SJSA1 (cell line): Measurements from ENCODE around the gene MAPKAP1. TPM values are rescaled to one million over a fixed set of nuclear protein-coding genes. Genes with fewer than 3 reads are reported as not detected.

ENCODE experiments used
- DNase-seq, 2 experiments: peaks; one replicate each; pipeline ENCODE4 v3.0.0-alpha.2; 2015 to 2020; ENCODE audit warnings: low spot score in 2 of 2, low read depth in 1 of 2
- H3K27ac ChIP-seq: fragments of 250-450 bp; sonication (Bioruptor Pico); 2 replicates; pipeline ENCODE4 v1.5.1; 2020; ENCODE audit warnings: mild to moderate bottlenecking, moderate library complexity
- H3K27me3 ChIP-seq: fragments of 250-450 bp; sonication (Bioruptor Pico); replicated peaks from 2 replicates; pipeline ENCODE4 v1.5.1; 2020; ENCODE audit warnings: mild to moderate bottlenecking, moderate library complexity
- H3K36me3 ChIP-seq: fragments of 250-450 bp; sonication (Bioruptor Pico); 2 replicates; pipeline ENCODE4 v1.5.1; 2020; ENCODE audit warnings: mild to moderate bottlenecking
- H3K4me1 ChIP-seq: fragments of 250-450 bp; sonication (Bioruptor Pico); replicated peaks from 2 replicates; pipeline ENCODE4 v1.6.1; 2021; ENCODE audit warnings: mild to moderate bottlenecking
- H3K4me3 ChIP-seq: fragments of 250-450 bp; sonication (Bioruptor Pico); 2 replicates; pipeline ENCODE4 v1.5.1; 2020; ENCODE audit warnings: mild to moderate bottlenecking
- H3K9me3 ChIP-seq: fragments of 250-450 bp; sonication (Bioruptor Pico); replicated peaks from 2 replicates; pipeline ENCODE4 v1.5.1; 2020; ENCODE audit warnings: mild to moderate bottlenecking
- total RNA-seq: library from RNA; depleted of rRNA; stranded (reverse); fragments of >200 nt; shearing (Covaris generic); gene quantifications from 2 replicates; pipeline ENCODE4 v1.2.3, GENCODE V29; 2014

Gene MAPKAP1
- total RNA-seq, 1 experiment from 2014 or later: 76.2 TPM

- no peak for DNase-seq
- H3K36me3 ChIP-seq: no peaks in the 10 kb centered on the region
- no peaks in the 10 kb centered on the region; the same call in 1 of the 2 replicates for H3K9me3 ChIP-seq
- H3K27ac ChIP-seq: no peak overlapping the region
- H3K27me3 ChIP-seq: no peaks in the 10 kb centered on the region
- H3K4me3 ChIP-seq: no peak overlapping the region
- H3K4me1 ChIP-seq: peaks cover 1% of the 10 kb centered on the region
These were observed 293.4 kb downstream of the MAPKAP1 start for GRCh38 chr9:125413579-125413978.

- no peak for DNase-seq
- Histone ChIP-seq H3K4me1 (peaks cover 12% of the 10 kb centered on the region), H3K36me3 (no peaks in the 10 kb centered on the region; the same call in 1 of the 2 replicates), H3K27ac (no peak overlapping the region), H3K9me3 (peaks cover 3% of the 10 kb centered on the region; the same call in 1 of the 2 replicates), H3K4me3 (no peak overlapping the region), H3K27me3 (no peaks in the 10 kb centered on the region)
These were observed 294.8 kb downstream of the MAPKAP1 start for GRCh38 chr9:125412166-125412565.

GRCh38 chr9:125411171-125411756, 295.7 kb downstream of the MAPKAP1 start:
- Histone ChIP-seq H3K9me3 (peaks cover 3% of the 10 kb centered on the region; the same call in 1 of the 2 replicates), H3K4me3 (no peak overlapping the region), H3K27ac (no peak overlapping the region), H3K27me3 (no peaks in the 10 kb centered on the region), H3K4me1 (peaks cover 12% of the 10 kb centered on the region), H3K36me3 (no peaks in the 10 kb centered on the region; the same call in 1 of the 2 replicates)
- no peak for DNase-seq

- no peak overlapping the region for H3K27ac ChIP-seq
- no peaks in the 10 kb centered on the region for H3K27me3 ChIP-seq
- H3K36me3 ChIP-seq: no peaks in the 10 kb centered on the region; the same call in 1 of the 2 replicates
- H3K9me3 ChIP-seq: peaks cover 3% of the 10 kb centered on the region; the same call in 1 of the 2 replicates
- H3K4me3 ChIP-seq: no peak overlapping the region
- no peak for DNase-seq
- H3K4me1 ChIP-seq: peaks cover 12% of the 10 kb centered on the region
These were observed 296.5 kb downstream of the MAPKAP1 start for GRCh38 chr9:125410522-125410894.

GRCh38 chr9:125409637-125410521, 297.1 kb downstream of the MAPKAP1 start:
- peak in 1 of 2 experiments; percentile 15 for DNase-seq

GRCh38 chr9:125409217-125409636, 297.8 kb downstream of the MAPKAP1 start:
- Histone ChIP-seq H3K27ac (no peak overlapping the region), H3K4me1 (peaks cover 12% of the 10 kb centered on the region), H3K27me3 (no peaks in the 10 kb centered on the region), H3K4me3 (no peak overlapping the region), H3K9me3 (peaks cover 3% of the 10 kb centered on the region; the same call in 1 of the 2 replicates), H3K36me3 (no peaks in the 10 kb centered on the region; the same call in 1 of the 2 replicates)
- no peak for DNase-seq

More at GRCh38 chr9:125409637-125410521, 297.1 kb downstream of the MAPKAP1 start:
- Histone ChIP-seq H3K36me3 (no peaks in the 10 kb centered on the region; the same call in 1 of the 2 replicates), H3K27me3 (no peaks in the 10 kb centered on the region), H3K27ac (no peak overlapping the region), H3K4me3 (no peak overlapping the region), H3K9me3 (peaks cover 3% of the 10 kb centered on the region; the same call in 1 of the 2 replicates), H3K4me1 (peaks cover 12% of the 10 kb centered on the region)

- Histone ChIP-seq H3K4me1 (peaks cover 12% of the 10 kb centered on the region), H3K36me3 (no peaks in the 10 kb centered on the region; the same call in 1 of the 2 replicates), H3K27me3 (no peaks in the 10 kb centered on the region), H3K4me3 (peak overlapping the region; percentile 55), H3K27ac (peak overlapping the region; percentile 43), H3K9me3 (peaks cover 3% of the 10 kb centered on the region; the same call in 1 of the 2 replicates)
- DNase-seq: peak; percentile 53 to 71
These were observed 298.8 kb downstream of the MAPKAP1 start for GRCh38 chr9:125407974-125408900.

GRCh38 chr9:125407432-125407973, 299.5 kb downstream of the MAPKAP1 start:
- H3K4me3 ChIP-seq: peak overlapping the region; percentile 55
- H3K9me3 ChIP-seq: peaks cover 3% of the 10 kb centered on the region; the same call in 1 of the 2 replicates
- H3K27ac ChIP-seq: no peak overlapping the region
- no peak for DNase-seq
- H3K4me1 ChIP-seq: peaks cover 12% of the 10 kb centered on the region
- H3K36me3 ChIP-seq: no peaks in the 10 kb centered on the region; the same call in 1 of the 2 replicates
- H3K27me3 ChIP-seq: no peaks in the 10 kb centered on the region

- Histone ChIP-seq H3K4me1 (peaks cover 12% of the 10 kb centered on the region), H3K4me3 (no peak overlapping the region), H3K27me3 (no peaks in the 10 kb centered on the region), H3K36me3 (no peaks in the 10 kb centered on the region; the same call in 1 of the 2 replicates), H3K27ac (no peak overlapping the region), H3K9me3 (peaks cover 3% of the 10 kb centered on the region; the same call in 1 of the 2 replicates)
- DNase-seq: no peak
These were observed 300.3 kb downstream of the MAPKAP1 start for GRCh38 chr9:125406810-125407087.

GRCh38 chr9:125405938-125406809, 300.8 kb downstream of the MAPKAP1 start:
- Histone ChIP-seq H3K27me3 (no peaks in the 10 kb centered on the region), H3K27ac (no peak overlapping the region), H3K4me1 (peaks cover 12% of the 10 kb centered on the region), H3K36me3 (no peaks in the 10 kb centered on the region; the same call in 1 of the 2 replicates), H3K9me3 (peaks cover 3% of the 10 kb centered on the region; the same call in 1 of the 2 replicates), H3K4me3 (no peak overlapping the region)
- DNase-seq: no peak

- no peak for DNase-seq
- H3K4me3 ChIP-seq: no peak overlapping the region
- H3K9me3 ChIP-seq: peaks cover 3% of the 10 kb centered on the region; the same call in 1 of the 2 replicates
- peaks cover 12% of the 10 kb centered on the region for H3K4me1 ChIP-seq
- no peaks in the 10 kb centered on the region for H3K27me3 ChIP-seq
- no peaks in the 10 kb centered on the region; the same call in 1 of the 2 replicates for H3K36me3 ChIP-seq
- no peak overlapping the region for H3K27ac ChIP-seq
These were observed 302.3 kb downstream of the MAPKAP1 start for GRCh38 chr9:125404733-125405132.
